ENCODE data around the gene OR10G8.

The OR10G8 gene

DNA sequence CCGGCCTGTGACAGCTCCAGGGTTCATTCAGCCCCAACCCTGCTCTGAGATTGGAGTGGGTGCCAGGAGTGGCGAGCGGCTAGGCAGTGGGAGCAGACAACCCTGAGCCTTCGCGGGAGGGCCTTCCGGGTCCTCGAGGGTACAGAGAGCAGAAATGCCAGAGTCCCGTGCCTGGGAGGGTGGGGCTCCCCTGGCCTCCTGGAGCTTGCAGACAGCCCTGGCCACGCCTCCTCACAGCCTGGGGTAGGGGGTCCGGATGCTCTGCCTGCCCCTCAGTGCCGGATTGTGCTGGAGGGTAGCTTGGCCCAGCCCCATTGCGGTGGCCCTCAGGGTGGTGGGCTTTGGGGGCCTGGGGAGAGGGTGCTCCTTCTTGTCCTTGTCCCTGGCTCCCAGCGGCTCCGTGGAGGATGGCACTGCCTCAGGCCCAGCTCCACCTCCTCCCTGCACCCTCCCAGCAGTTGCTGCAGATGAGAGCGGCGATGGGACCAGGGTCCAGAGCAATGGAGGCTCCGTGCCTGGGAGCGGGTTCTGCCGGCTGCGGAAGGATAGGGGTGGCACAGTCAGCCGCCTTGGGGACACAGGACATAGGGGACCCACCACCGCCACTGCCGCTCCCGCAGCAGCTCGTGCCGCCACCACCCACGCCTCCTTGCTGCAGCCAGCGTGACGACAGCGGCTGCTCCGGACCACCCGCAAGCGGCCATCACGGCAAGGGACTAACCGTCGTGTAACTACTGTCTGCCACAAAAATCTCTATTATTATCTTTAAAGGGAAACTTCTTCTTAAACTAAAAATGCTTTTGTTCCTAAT, 49.4 kb downstream of the OR10G8 start:
- in situ Hi-C loops (cut with MboI; ENCODE audit: low sequenced_read_pairs), result loop anchor here (10.0 to 25.0 kb wide), 2 partner anchors 89 to 119 kb away; partner anchors contain the start of genes OR10G6 and OR10S1

DNA sequence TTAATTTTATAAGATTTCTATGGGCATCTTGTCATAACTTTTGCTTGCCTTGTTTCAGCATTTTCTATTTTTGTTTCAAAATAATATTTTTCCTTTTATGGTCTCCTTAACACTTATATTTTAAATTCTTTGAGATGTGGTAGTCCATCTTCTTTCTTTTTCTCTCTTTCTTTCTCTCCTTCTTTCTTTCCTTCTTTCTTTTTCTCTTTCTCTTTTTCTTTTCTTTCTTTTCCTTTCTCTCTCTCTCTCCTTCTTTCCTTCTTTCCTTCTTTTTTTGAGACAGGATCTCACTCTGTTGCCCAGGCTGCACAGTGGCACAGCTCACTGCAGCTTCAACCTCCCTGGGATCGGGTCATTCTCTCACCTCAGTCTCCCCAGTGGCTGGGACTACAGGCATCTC, 50.7 kb downstream of the OR10G8 start:
- in situ Hi-C loops (cut with MboI; ENCODE audit: low sequenced_read_pairs), result loop anchor here (10.0 to 25.0 kb wide), 2 partner anchors 90 to 118 kb away; partner anchors contain the start of genes OR10G6 and OR10S1

DNA sequence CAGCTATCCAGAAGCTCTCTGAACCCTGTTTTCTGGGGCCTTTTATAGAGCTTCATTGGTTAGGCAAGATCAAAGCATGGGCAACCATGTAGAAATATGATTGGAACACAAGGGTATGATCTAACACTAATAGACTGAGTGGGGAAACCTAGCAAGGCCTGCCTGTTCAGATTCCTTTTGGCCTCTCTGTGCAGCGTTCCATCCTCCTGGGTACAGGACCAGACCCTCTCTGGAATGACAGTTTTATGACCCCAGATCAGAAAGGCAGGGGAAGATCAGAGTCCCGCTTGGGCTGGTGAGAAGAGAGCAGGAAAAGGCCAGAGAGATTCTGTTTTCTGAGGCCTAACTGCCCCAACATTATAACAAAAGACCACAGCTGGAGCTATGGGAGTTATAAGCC, 52.0 kb downstream of the OR10G8 start:
- in situ Hi-C loops (cut with MboI; ENCODE audit: low sequenced_read_pairs), result loop anchor here (10.0 to 25.0 kb wide), 2 partner anchors 91 to 116 kb away; partner anchors contain the start of genes OR10G6 and OR10S1

DNA sequence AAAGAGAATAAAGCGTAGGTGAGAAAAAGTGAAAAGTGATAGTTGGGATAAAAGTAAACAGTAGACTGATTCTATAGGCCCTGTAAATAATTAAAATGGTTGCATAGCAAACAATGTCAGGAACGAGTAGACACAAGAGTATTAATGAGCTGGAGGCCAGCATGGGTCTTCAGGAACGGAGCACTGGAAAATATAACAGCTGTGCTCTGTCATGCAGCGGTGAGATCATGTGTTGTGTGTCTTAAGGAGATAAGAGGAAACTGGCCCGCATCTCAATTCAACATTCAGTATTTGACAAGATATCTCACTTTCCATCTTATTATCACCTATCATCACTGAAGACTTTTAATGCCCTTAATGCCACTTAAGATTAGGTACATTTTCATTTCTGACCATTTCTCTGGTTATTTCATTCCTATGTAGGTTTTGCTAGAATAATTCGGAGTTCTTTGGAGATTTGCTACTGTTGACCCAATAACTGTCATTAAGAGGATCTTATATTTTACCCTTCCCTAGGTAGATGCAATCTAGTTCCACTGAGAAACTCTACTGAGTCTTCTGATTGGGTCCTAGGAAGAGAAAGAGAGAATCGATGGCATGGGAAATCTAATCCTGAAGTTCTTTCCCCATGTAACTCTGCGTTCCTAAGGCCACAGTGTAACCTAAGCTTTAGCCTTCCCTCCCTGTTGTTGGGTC, 53.2 kb downstream of the OR10G8 start:
- in situ Hi-C loops (cut with MboI; ENCODE audit: low sequenced_read_pairs), result loop anchor here (10.0 to 25.0 kb wide), 2 partner anchors 92 to 115 kb away; partner anchors contain the start of genes OR10G6 and OR10S1
